ENCODE measurements around the gene RAD51B.

DNA sequence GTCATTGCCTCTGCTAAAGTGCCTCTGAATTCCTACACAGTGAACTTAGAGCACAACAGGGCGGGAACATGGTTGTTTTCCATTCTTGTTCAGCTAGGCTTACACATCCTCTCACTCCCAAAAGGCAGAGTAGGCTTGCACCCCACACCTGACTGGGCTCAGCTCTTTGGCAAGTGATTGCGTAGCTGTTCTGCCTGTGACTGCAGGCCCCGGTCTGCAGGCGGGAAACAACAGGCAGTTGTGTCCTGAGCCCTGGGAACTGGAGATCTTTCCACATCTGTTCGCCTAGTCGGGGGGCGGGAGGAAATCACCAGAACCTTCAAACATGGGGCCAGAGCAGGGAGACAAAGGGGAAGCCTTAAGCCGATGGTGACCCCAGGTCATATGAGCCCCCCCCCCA lies 698.6 kb downstream of the RAD51B start:
- TF ChIP-seq CTCF (IDR thresholded peaks at IDR 0.05), result no peak
- no peak for TF ChIP-seq POLR2A (IDR thresholded peaks at IDR 0.05)

Measured in thyroid gland (tissue), 4 donors.